Lower leg skin (tissue), 3 donors: ENCODE measurements around the gene ZER1.
"Not testable (repeated sequence)": the region's sequence is repeated elsewhere in the genome, so short reads cannot be mapped to it uniquely, and the experiment has no call there.

Experiments
- CTCF ChIP-seq, 3 donors: fragments of 450-650 bp; IDR thresholded peaks; one replicate each; pipeline ENCODE4 v1.5.1; 2016; ENCODE audit warnings: antibody characterized with exemption in 3 of 3, mild to moderate bottlenecking in 3 of 3, moderate library complexity in 2 of 3
- POLR2A ChIP-seq, 2 donors: fragments of 450-650 bp; IDR thresholded peaks; one replicate each; pipeline ENCODE4 v1.6.1; 2016 to 2017; ENCODE audit warnings: antibody characterized with exemption in 2 of 2, mild to moderate bottlenecking in 1 of 2, moderate library complexity in 1 of 2

DNA sequence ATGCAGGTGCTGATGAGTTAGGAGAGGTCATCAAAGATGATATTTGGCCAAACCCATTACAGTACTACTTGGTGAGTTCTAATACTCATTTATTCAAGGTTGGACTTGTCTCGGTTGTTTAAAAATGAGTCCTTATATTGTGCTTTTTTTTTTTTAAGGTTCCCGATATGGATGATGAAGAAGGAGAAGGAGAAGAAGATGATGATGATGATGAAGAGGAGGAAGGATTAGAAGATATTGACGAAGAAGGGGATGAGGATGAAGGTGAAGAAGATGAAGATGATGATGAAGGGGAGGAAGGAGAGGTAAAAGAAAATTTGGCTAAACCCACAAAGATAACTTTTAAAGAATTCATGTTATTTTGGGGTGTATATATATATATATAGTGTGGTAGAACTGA is 78.0 kb downstream of the ZER1 start:
- not testable (repeated sequence) for TF ChIP-seq CTCF, POLR2A (IDR thresholded peaks at IDR 0.05)
